Measurements from ENCODE around the gene ANKFY1.

The ANKFY1 gene

GRCh38 chr17:4119299-4119698, 144.5 kb downstream of the ANKFY1 start:
- DNase-seq (ENCODE audit: low read depth in 3 of 3), result no peak

GRCh38 chr17:4118015-4118743, 145.6 kb downstream of the ANKFY1 start:
- no peak for DNase-seq (ENCODE audit: low read depth in 3 of 3)

- DNase-seq (ENCODE audit: low read depth in 3 of 3), result no peak
Measured at GRCh38 chr17:4116516-4116915, 147.3 kb downstream of the ANKFY1 start.

All from stimulated activated CD4-positive, alpha-beta T cell treated with anti-CD3 and anti-CD28 coated beads, TNF-alpha, amount 100 ng/mL, for 4 hours (primary cell).